Measurements from ENCODE around the gene MAP6D1. TPM values are rescaled to one million over a fixed set of nuclear protein-coding genes. Genes with fewer than 3 reads are reported as not detected.
A peak's percentile ranks its signal among the peaks of the same experiment; 100 is the strongest.

The MAP6D1 gene
- total RNA-seq = 7.8 and 8.1 TPM in 2 replicates
- 10.2 and 10.3 TPM in 2 replicates for polyA plus RNA-seq

GRCh38 chr3:183825456-183826161, at the start of gene MAP6D1:
Gene MAP6D1 (minus strand): TSS chr3:183825577. CDS start chr3:183825547, 30 bp downstream.
- H3K4me1 ChIP-seq (ENCODE audit: low read depth) = peaks cover 12% of the 10 kb centered on the region

DNA sequence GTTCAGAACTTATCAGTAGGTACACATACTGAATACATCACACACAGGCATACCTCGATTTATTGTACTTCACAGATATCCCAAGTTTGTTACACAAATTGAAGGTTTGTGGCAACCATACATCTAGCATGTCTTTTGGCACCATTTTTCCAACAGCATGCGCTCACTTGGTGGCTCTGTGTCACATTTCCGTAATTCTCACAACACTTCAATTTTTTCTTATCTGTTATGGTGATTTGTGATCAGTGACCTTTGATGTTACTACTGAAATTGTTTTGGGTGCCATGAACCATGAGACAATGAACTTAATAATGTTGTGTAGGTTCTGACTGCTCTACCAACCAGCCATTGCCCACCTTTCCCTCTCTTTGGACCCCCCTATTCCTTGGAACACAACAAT, 48.5 kb upstream of the MAP6D1 start:
- no peak for DNase-seq (ENCODE audit: low read depth in 1 of 2, low spot score in 1 of 2)
- no peaks in the 10 kb centered on the region for H3K4me1 ChIP-seq (ENCODE audit: low read depth)
- no peaks in the 10 kb centered on the region for H3K27me3 ChIP-seq
- H3K27ac ChIP-seq = no peak overlapping the region
- no peaks in the 10 kb centered on the region for H3K9me3 ChIP-seq (ENCODE audit: low read depth)
- peaks cover 2% of the 10 kb centered on the region for H3K36me3 ChIP-seq
- H3K4me3 ChIP-seq = no peak overlapping the region
- TF ChIP-seq, protein P1, sequence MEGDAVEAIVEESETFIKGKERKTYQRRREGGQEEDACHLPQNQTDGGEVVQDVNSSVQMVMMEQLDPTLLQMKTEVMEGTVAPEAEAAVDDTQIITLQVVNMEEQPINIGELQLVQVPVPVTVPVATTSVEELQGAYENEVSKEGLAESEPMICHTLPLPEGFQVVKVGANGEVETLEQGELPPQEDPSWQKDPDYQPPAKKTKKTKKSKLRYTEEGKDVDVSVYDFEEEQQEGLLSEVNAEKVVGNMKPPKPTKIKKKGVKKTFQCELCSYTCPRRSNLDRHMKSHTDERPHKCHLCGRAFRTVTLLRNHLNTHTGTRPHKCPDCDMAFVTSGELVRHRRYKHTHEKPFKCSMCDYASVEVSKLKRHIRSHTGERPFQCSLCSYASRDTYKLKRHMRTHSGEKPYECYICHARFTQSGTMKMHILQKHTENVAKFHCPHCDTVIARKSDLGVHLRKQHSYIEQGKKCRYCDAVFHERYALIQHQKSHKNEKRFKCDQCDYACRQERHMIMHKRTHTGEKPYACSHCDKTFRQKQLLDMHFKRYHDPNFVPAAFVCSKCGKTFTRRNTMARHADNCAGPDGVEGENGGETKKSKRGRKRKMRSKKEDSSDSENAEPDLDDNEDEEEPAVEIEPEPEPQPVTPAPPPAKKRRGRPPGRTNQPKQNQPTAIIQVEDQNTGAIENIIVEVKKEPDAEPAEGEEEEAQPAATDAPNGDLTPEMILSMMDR (IDR thresholded peaks at IDR 0.05; ENCODE audit: low read depth, low read length) = no peak

More at GRCh38 chr3:183825456-183826161, at the start of gene MAP6D1:
- peak within 1 kb of the TSS; percentile 61 for H3K4me3 ChIP-seq
- H3K9me3 ChIP-seq (ENCODE audit: low read depth) = no peaks in the 10 kb centered on the region
- H3K27ac ChIP-seq = no peak within 1 kb of the TSS
- DNase-seq (ENCODE audit: low read depth in 1 of 2, low spot score in 1 of 2) = peak; percentile 43 to 81
- H3K36me3 ChIP-seq = no peaks in the 10 kb centered on the region
- peaks cover 6% of the 10 kb centered on the region for H3K27me3 ChIP-seq
- TF ChIP-seq, protein P1 (IDR thresholded peaks at IDR 0.05; ENCODE audit: low read depth, low read length) = peak; percentile 38

DNA sequence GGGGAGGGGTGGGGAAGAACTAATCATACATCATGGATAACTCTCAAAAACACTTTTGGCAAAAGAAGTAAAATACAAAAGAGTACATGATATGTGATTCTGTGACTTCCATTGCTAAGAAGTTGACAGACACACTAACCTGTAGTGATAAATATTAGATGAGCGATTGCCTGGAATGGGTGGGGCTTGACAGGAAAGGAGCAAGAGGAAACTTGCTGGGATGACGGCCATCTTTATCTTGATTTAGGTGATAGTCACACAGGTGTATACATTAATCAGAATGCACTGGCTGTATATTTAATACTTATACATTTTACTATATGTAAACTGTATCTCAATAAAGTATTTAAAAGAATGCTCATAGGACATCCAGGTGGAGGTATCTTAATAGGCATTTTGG, 46.2 kb upstream of the MAP6D1 start:
- DNase-seq (ENCODE audit: low read depth in 1 of 2, low spot score in 1 of 2) = no peak
- Histone ChIP-seq H3K4me3 (no peak overlapping the region), H3K27ac (no peak overlapping the region), H3K4me1 (ENCODE audit: low read depth) (no peaks in the 10 kb centered on the region), H3K36me3 (peaks cover 6% of the 10 kb centered on the region), H3K9me3 (ENCODE audit: low read depth) (no peaks in the 10 kb centered on the region), H3K27me3 (no peaks in the 10 kb centered on the region)
- TF ChIP-seq, protein P1 (IDR thresholded peaks at IDR 0.05; ENCODE audit: low read depth, low read length) = no peak

- H3K4me1 ChIP-seq (ENCODE audit: low read depth) = no peaks in the 10 kb centered on the region
Measured at GRCh38 chr3:183870563-183870962, 45.2 kb upstream of the MAP6D1 start.

GRCh38 chr3:183868796-183869195, 43.4 kb upstream of the MAP6D1 start:
- no peaks in the 10 kb centered on the region for H3K9me3 ChIP-seq (ENCODE audit: low read depth)
- TF ChIP-seq, protein P1 (IDR thresholded peaks at IDR 0.05; ENCODE audit: low read depth, low read length) = no peak
- no peak for DNase-seq (ENCODE audit: low read depth in 1 of 2, low spot score in 1 of 2)
- no peaks in the 10 kb centered on the region for H3K27me3 ChIP-seq
- peaks cover 23% of the 10 kb centered on the region for H3K36me3 ChIP-seq
- H3K4me3 ChIP-seq = no peak overlapping the region
- H3K4me1 ChIP-seq (ENCODE audit: low read depth) = no peaks in the 10 kb centered on the region
- no peak overlapping the region for H3K27ac ChIP-seq

More at GRCh38 chr3:183870563-183870962, 45.2 kb upstream of the MAP6D1 start:
- DNase-seq (ENCODE audit: low read depth in 1 of 2, low spot score in 1 of 2) = no peak
- no peak overlapping the region for H3K4me3 ChIP-seq
- H3K27ac ChIP-seq = no peak overlapping the region
- H3K27me3 ChIP-seq = no peaks in the 10 kb centered on the region
- H3K9me3 ChIP-seq (ENCODE audit: low read depth) = no peaks in the 10 kb centered on the region
- TF ChIP-seq, protein P1 (IDR thresholded peaks at IDR 0.05; ENCODE audit: low read depth, low read length) = no peak
- peaks cover 15% of the 10 kb centered on the region for H3K36me3 ChIP-seq

All from cardiac muscle cell (in vitro differentiated cells and primary cell).